G401 (cell line): ENCODE results near the gene C4BPB. TPM values are rescaled to one million over a fixed set of nuclear protein-coding genes. Genes with fewer than 3 reads are reported as not detected.

ENCODE experiments used
- DNase-seq: peaks from one replicate; pipeline ENCODE4 v3.0.0-alpha.2; 2015; ENCODE audit warnings: low spot score
- in situ Hi-C: cut with HindIII; loops from 2 replicates; pipeline ENCODE4 v1.10.0; 2016; ENCODE audit warnings: low sequenced_read_pairs, mixed read lengths
- total RNA-seq: library from RNA; depleted of rRNA; stranded (reverse); fragments of >200 nt; shearing (Covaris generic); gene quantifications from 2 replicates; pipeline ENCODE4 v1.2.3, GENCODE V29; 2014; rRNA removed

The C4BPB gene
- total RNA-seq, 1 experiment from 2014 or later = not detected

DNA sequence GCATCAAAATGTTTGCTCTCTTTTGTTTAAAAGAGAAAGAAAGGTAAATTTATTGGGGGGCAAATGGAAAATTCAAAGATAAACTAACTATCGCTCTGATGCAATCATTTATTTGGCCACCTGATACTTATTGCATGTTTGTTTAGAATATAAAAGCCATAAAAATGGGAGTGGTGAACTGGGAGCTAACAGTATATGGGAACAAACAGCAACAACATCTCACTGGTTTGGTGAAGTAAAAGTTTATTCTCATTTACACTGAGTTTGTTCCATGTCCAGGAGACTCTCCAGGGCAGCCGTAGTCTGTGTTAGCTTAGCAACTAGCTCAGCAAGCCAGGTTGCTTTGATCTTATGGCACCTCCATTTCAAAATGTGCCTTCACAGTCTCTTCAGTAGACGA is 35.7 kb downstream of the C4BPB start:
- in situ Hi-C loops = no loop called here
- no peak for DNase-seq

GRCh38 chr1:207128336-207128921 is 39.8 kb downstream of the C4BPB start:
- DNase-seq = no peak
- in situ Hi-C loops = no loop called here

- no peak for DNase-seq
- in situ Hi-C loops = no loop called here
Measured at GRCh38 chr1:207129053-207129452, 40.4 kb downstream of the C4BPB start.

- in situ Hi-C loops = no loop called here
- no peak for DNase-seq
Measured at GRCh38 chr1:207130252-207131036, 41.8 kb downstream of the C4BPB start.

DNA sequence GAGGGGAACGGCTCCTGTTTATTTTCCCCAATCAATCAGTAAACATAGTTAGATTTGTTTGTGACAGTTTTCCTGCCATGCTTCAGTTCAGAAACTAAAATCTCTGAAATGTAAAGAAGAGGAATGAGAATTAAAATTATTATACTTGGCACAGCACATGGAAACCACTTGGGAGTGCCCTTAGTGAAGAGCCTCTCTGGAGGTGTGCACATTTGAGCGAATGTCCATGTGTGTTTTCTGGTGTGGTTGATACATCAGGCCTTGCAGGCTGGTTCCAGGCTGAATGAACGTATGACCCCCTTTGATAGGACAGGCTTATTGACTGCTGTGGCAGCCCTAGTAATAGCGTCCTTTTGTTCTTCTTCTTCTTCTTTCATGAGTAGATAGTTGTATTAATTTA is 42.5 kb downstream of the C4BPB start:
- in situ Hi-C loops = no loop called here
- no peak for DNase-seq

- in situ Hi-C loops = no loop called here
- DNase-seq = no peak
Measured at GRCh38 chr1:207134581-207134980, 45.9 kb downstream of the C4BPB start.

DNA sequence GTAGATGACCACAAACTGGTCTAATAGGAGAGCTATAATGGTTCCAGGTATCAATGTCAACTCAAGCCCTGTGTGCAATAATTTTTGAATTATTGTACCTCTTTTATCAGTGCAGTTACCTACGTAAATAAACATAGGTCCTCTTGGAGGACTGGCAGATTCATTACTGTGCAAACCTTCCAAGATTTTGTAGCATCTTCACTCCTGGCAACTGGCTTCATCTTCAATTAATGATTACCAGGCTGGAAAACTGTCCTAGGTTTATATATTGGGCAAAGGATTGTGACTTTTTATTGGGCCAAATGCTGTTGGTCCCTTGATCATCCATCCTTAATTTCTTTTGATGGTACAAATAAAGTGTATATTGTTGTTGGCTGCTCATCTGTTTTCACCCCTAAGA is 51.0 kb downstream of the C4BPB start:
- in situ Hi-C loops = no loop called here
- DNase-seq = no peak

- no peak for DNase-seq
- in situ Hi-C loops = no loop called here
Measured at GRCh38 chr1:207140536-207140935, 51.9 kb downstream of the C4BPB start.

- in situ Hi-C loops = no loop called here
- DNase-seq = no peak
Measured at GRCh38 chr1:207145401-207146058, 56.9 kb downstream of the C4BPB start.

Other genes starting within 250 kb of the C4BPB start
- not detected in 2 replicates for gene IL20, start 223.2 kb upstream of the C4BPB start, total RNA-seq
- not detected in 2 replicates for gene IL24, start 191.4 kb upstream of the C4BPB start, total RNA-seq
- gene FCMR, start 166.9 kb upstream of the C4BPB start, total RNA-seq = not detected in 2 replicates
- gene PIGR, start 142.4 kb upstream of the C4BPB start, total RNA-seq = not detected in 2 replicates
- not detected in 2 replicates for gene FCAMR, start 118.4 kb upstream of the C4BPB start, total RNA-seq
- gene C1orf116, start 56.1 kb upstream of the C4BPB start, total RNA-seq = not detected in 2 replicates
- 9.6 and 14.9 TPM in 2 replicates for gene YOD1, start 37.7 kb upstream of the C4BPB start, total RNA-seq
- gene PFKFB2, start 35.6 kb upstream of the C4BPB start, total RNA-seq = 18.8 and 25.6 TPM in 2 replicates
- gene C4BPA, start 15.4 kb downstream of the C4BPB start, total RNA-seq = not detected in 2 replicates
- 11.4 and 11.5 TPM in 2 replicates for gene CD55, start 232.8 kb downstream of the C4BPB start, total RNA-seq